Right lobe of liver (tissue), 4 donors: ENCODE measurements around the gene CNOT6.

Experiments
- CTCF ChIP-seq, 4 donors: fragments of 200-600 bp in 3 of 4; fragments of 450-650 bp in 1 of 4; IDR thresholded peaks; one replicate each; pipeline versions ENCODE4 v1.5.1 to v1.8.0; 2016 to 2022; ENCODE audit warnings: antibody characterized with exemption in 4 of 4, mild to moderate bottlenecking in 2 of 4
- POLR2A ChIP-seq: fragments of 450-650 bp; IDR thresholded peaks from one replicate; pipeline ENCODE4 v1.6.1; 2017; ENCODE audit warnings: antibody characterized with exemption, mild to moderate bottlenecking
- donor health status: DM: no; HTN: no; CAD: no.
- donor health status: DM: no; HTN: no; CAD: no.
- donor health status: DM: no; HTN: yes; CAD: no.

DNA sequence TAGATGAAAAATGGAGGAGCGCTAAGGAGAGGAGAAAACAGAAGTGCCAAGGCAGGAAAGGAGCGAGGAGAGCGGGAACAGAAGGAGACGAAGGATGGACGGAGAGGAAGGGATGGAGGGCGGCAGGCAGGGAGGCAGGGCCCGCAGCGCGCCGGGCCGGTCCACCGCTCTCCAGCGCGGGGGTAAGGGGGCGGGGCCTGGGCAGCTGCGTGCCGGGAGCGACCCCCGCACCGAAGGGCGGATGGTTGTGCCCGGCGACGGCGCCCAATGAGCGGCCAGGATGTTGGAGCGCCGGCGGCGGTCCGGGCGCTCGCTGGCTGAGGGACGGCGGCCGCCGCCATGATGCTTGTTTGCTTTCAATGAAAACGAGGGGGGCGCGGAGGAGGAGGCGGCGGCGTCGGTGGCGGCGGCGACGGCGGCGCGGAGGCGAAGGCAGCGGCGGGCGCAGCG, at the start of gene CNOT6:
- TF ChIP-seq POLR2A (peak; percentile 46), CTCF (IDR thresholded peaks at IDR 0.05) (no peak)
